ENCODE results near the gene ANO8. TPM values are rescaled to one million over a fixed set of nuclear protein-coding genes. Genes with fewer than 3 reads are reported as not detected.

Gene ANO8
- total RNA-seq, 1 experiment from 2014 or later: 21.9 TPM

GRCh38 chr19:17331045-17331558 lies 3.6 kb downstream of the ANO8 start:
- Histone ChIP-seq H3K18ac (ENCODE audit: insufficient read length, low read depth, low read length) (no peak overlapping the region), H2BK12ac (ENCODE audit: insufficient read length, low read depth, low read length) (no peak overlapping the region), H4K8ac (replicated peaks; ENCODE audit: insufficient read length, low read depth, low read length) (no peak overlapping the region), H3K23ac (ENCODE audit: insufficient read length, low read depth, low read length) (no peak overlapping the region), H3K4me1 (ENCODE audit: insufficient read depth, low read length) (no peaks in the 10 kb centered on the region), H3K79me1 (ENCODE audit: insufficient read depth, low read depth, low read length, poor library complexity, severe bottlenecking) (no peaks in the 10 kb centered on the region), H3K79me2 (ENCODE audit: insufficient read depth, low read length) (no peaks in the 10 kb centered on the region), H3T11ph (ENCODE audit: low read length) (no peak overlapping the region), H2AK5ac (ENCODE audit: insufficient read length, low read length) (no peak overlapping the region), H3K4ac (ENCODE audit: low read depth, low read length) (no peak overlapping the region), H3K56ac (ENCODE audit: insufficient read length, low read depth, low read length) (no peak overlapping the region), H4K20me1 (ENCODE audit: control insufficient read depth, insufficient read depth, insufficient read length) (no peaks in the 10 kb centered on the region), H2BK20ac (ENCODE audit: low read depth, low read length, poor library complexity, severe bottlenecking) (no peak overlapping the region), H3K9me3 (ENCODE audit: control insufficient read depth, low read depth, low read length) (no peaks in the 10 kb centered on the region), H2BK15ac (ENCODE audit: low read depth, low read length) (no peak overlapping the region), H3K9ac (ENCODE audit: extremely low read depth, insufficient read length, low read length) (no peak overlapping the region), H3K27ac (ENCODE audit: insufficient read length, low read depth, low read length) (no peak overlapping the region), H2BK5ac (ENCODE audit: insufficient read length, low read length) (no peak overlapping the region), H2AFZ (ENCODE audit: low read length) (no peak overlapping the region), H3K23me2 (ENCODE audit: insufficient read length, low read depth, low read length, poor library complexity, severe bottlenecking) (peaks cover 18% of the 10 kb centered on the region), H2BK120ac (ENCODE audit: low read depth, low read length, poor library complexity, severe bottlenecking) (no peak overlapping the region), H4K5ac (ENCODE audit: insufficient read length, low read depth, low read length) (no peak overlapping the region), H4K91ac (ENCODE audit: insufficient read length, low read depth, low read length) (no peak overlapping the region), H3K14ac (ENCODE audit: insufficient read depth, low read length) (no peak overlapping the region), H3K27me3 (ENCODE audit: insufficient read depth, low read length) (no peaks in the 10 kb centered on the region), H3K4me2 (ENCODE audit: insufficient read depth, insufficient read length, low read length) (no peak overlapping the region)
- no peak for TF ChIP-seq CTCF (conservative IDR thresholded peaks at IDR 0.05)
- no peak for DNase-seq
- H3K4me3 Mint-ChIP-seq: no peak overlapping the region
- peaks cover 11 to 32% (median 29%) of the 10 kb centered on the region in 3 experiments for H3K36me3 Mint-ChIP-seq (ENCODE audit: insufficient read depth in 1 of 3, low read depth in 3 of 3)
- H3K4me1 Mint-ChIP-seq: peaks cover 16 to 41% of the 10 kb centered on the region in 2 experiments
- H3K9me3 Mint-ChIP-seq: no peaks in the 10 kb centered on the region; a peak in 1 of 5 replicates
- no peak overlapping the region for H3K27ac Mint-ChIP-seq
- no CpG with 5 or more reads among the region's 13 CpGs for WGBS (ENCODE audit: extremely low coverage, insufficient read length, low lambda C conversion rate)
- H3K27me3 Mint-ChIP-seq (ENCODE audit: low read depth): peaks cover 6% of the 10 kb centered on the region
